T-cell (primary cell): ENCODE results near the gene SETDB1. TPM values are rescaled to one million over a fixed set of nuclear protein-coding genes. Genes with fewer than 3 reads are reported as not detected.
"Not testable (repeated sequence)": the region's sequence is repeated elsewhere in the genome, so short reads cannot be mapped to it uniquely, and the experiment has no call there.

ENCODE experiments used
- ATAC-seq, 4 experiments: fragments of 200-7000 bp in 3 of 4; fragments of 150-1000 bp in 1 of 4; cut with Tn5 transposase; replicated peaks in 1 of 4; 1 replicate in 3 of 4; 2 replicates in 1 of 4; pipeline ENCODE4 v1.10.0; 2021; ENCODE audit warnings: moderate library complexity in 3 of 4, mild to moderate bottlenecking in 2 of 4, moderate number of reproducible peaks in 1 of 4
- CTCF ChIA-PET, 2 donors: fragments of 300-600 bp; sonication (Branson Sonifier 250); formaldehyde crosslinking; loops; one replicate each; lab custom pipeline; 2022; ENCODE audit warnings: antibody characterized with exemption in 2 of 2; lab: Charles Lee
- POLR2A ChIA-PET, 2 donors: fragments of 300-600 bp; sonication (Branson Sonifier 250); formaldehyde crosslinking; loops; one replicate each; lab custom pipeline; 2022; ENCODE audit warnings: antibody characterized with exemption in 2 of 2; lab: Charles Lee
- DNase-seq, 35 experiments: peaks; one replicate each; pipeline versions ENCODE4 v3.0.0 to v3.0.0-alpha.2; 2013 to 2023
- H3K27ac ChIP-seq: one replicate; pipeline ENCODE4 v1.5.1; 2013; ENCODE audit warnings: low read length
- H3K27me3 ChIP-seq, 2 experiments: replicated peaks in 1 of 2; 1 replicate in 1 of 2; 2 replicates in 1 of 2; pipeline versions ENCODE4 v1.6.1 to v1.7.0; 2013; ENCODE audit warnings: low read length in 1 of 2, mixed read lengths in 1 of 2; ENCODE audit not compliant: control insufficient read depth in 2 of 2, insufficient read depth in 2 of 2; ENCODE audit errors: extremely low read depth in 1 of 2
- H3K36me3 ChIP-seq, 2 donors: 1 replicate in 1 of 2; 2 replicates in 1 of 2; pipeline versions ENCODE4 v1.6.1 to v1.7.0; 2013; ENCODE audit warnings: low read length in 1 of 2; ENCODE audit not compliant: control insufficient read depth in 2 of 2, insufficient read depth in 1 of 2; ENCODE audit errors: extremely low read depth in 1 of 2
- H3K4me1 ChIP-seq, 2 experiments: 1 replicate in 1 of 2; 2 replicates in 1 of 2; pipeline versions ENCODE4 v1.6.1 to v1.7.0; 2013; ENCODE audit warnings: low read length in 2 of 2, mixed read lengths in 1 of 2; ENCODE audit not compliant: insufficient read depth in 2 of 2, control insufficient read depth in 1 of 2; ENCODE audit errors: extremely low read depth in 1 of 2
- H3K4me3 ChIP-seq, 2 donors: 1 replicate in 1 of 2; 2 replicates in 1 of 2; pipeline versions ENCODE4 v1.5.1 to v1.7.0; 2013; ENCODE audit warnings: mild to moderate bottlenecking in 2 of 2, low read length in 1 of 2, moderate library complexity in 1 of 2; ENCODE audit not compliant: control insufficient read depth in 1 of 2; ENCODE audit errors: extremely low read depth in 1 of 2
- H3K9me3 ChIP-seq: 2 replicates; pipeline ENCODE4 v1.7.0; 2013
- H3K27ac Mint-ChIP-seq, 2 donors: one replicate each; pipeline ENCODE4 v1.8.0; 2020 to 2021; ENCODE audit warnings: mild to moderate bottlenecking in 2 of 2, mixed read lengths in 2 of 2
- H3K27me3 Mint-ChIP-seq, 2 donors: one replicate each; pipeline ENCODE4 v1.8.0; 2021 to 2022; ENCODE audit warnings: mixed read lengths in 2 of 2
- H3K36me3 Mint-ChIP-seq: one replicate; pipeline ENCODE4 v1.8.0; 2021; ENCODE audit warnings: mixed read lengths
- H3K4me1 Mint-ChIP-seq, 3 donors: one replicate each; pipeline ENCODE4 v1.8.0; 2020 to 2022; ENCODE audit warnings: mixed read lengths in 3 of 3, mild to moderate bottlenecking in 1 of 3
- H3K4me3 Mint-ChIP-seq, 3 donors: one replicate each; pipeline ENCODE4 v1.8.0; 2020 to 2022; ENCODE audit warnings: mild to moderate bottlenecking in 3 of 3, mixed read lengths in 3 of 3, moderate library complexity in 3 of 3
- H3K9me3 Mint-ChIP-seq, 3 donors: one replicate each; pipeline ENCODE4 v1.8.0; 2020 to 2022; ENCODE audit warnings: mixed read lengths in 3 of 3
- WGBS: methylation state at CpG from one replicate; pipeline ENCODE4 v1.1.5; 2013; ENCODE audit warnings: missing lambda C conversion rate; ENCODE audit not compliant: insufficient coverage; 5-methylcytosine and 5-hydroxymethylcytosine counted together
- total RNA-seq, 35 experiments: library from RNA in 6 of 35; stranded (reverse) in 6 of 35; fragments of 120-200 nt in 1 of 35; gene quantifications; one replicate each; pipeline versions ENCODE4 v1.2.1 to v1.2.4 and lab custom pipeline; 2013 to 2026

The SETDB1 gene
- 10 to 100 TPM; 44.5 to 72.6 (median 62.5) TPM for total RNA-seq
- 45.6 TPM for total RNA-seq (2013)
- total RNA-seq (lab: John Stamatoyannopoulos, UW), result 41.6 to 101 (median 63.3) reads per million in 29 experiments

- ATAC-seq (peak; percentile 96 to 98 (median 97)), DNase-seq (peak; percentile 73 to 95 (median 90))
- peaks cover 23 to 35% (median 27%) of the 10 kb centered on the region in 3 donors for H3K4me1 Mint-ChIP-seq
- Histone ChIP-seq H3K4me3 (peak within 1 kb of the TSS; percentile 79 to 86), H3K27me3 (no peaks in the 10 kb centered on the region), H3K4me1 (peaks cover 9 to 22% of the 10 kb centered on the region in 2 experiments), H3K36me3 (peaks cover 0 to 27% of the 10 kb centered on the region in 2 donors), H3K9me3 (no peaks in the 10 kb centered on the region), H3K27ac (peak within 1 kb of the TSS; percentile 74)
- CTCF ChIA-PET, result interaction anchor here in 1 of 2 donors (0.6 to 1.4 kb wide), 6 partner anchors 19 to 229 kb away, joined by 3 to 6 read pairs (median 4); partner anchors contain the start of gene GOLPH3L
- peak within 1 kb of the TSS; percentile 92 to 94 (median 93) for H3K4me3 Mint-ChIP-seq
- under 1% methylated on average over 22 of the region's 39 CpGs for WGBS
- POLR2A ChIA-PET, result interaction anchor here (0.5 to 1.0 kb wide), 3 partner anchors 19 to 47 kb away, joined by 6 to 12 read pairs (median 7); no protein-coding TSS in a partner anchor
- H3K36me3 Mint-ChIP-seq, result peaks cover 34% of the 10 kb centered on the region
- H3K9me3 Mint-ChIP-seq, result no peaks in the 10 kb centered on the region
- no peaks in the 10 kb centered on the region for H3K27me3 Mint-ChIP-seq
- H3K27ac Mint-ChIP-seq, result peak within 1 kb of the TSS; percentile 94 to 95
Measured at GRCh38 chr1:150926097-150926741, at the start of gene SETDB1. Gene SETDB1, plus strand, starts transcription at chr1:150926363. Its CDS starts 1,352 bp downstream, at chr1:150927715.

GRCh38 chr1:150878931-150879330, 47.2 kb upstream of the SETDB1 start:
- not testable (repeated sequence) for H3K36me3 ChIP-seq, H3K27ac ChIP-seq, H3K4me3 ChIP-seq, H3K27me3 ChIP-seq, DNase-seq, H3K9me3 ChIP-seq, H3K36me3 Mint-ChIP-seq, H3K27ac Mint-ChIP-seq, H3K4me3 Mint-ChIP-seq, ATAC-seq, H3K27me3 Mint-ChIP-seq, H3K9me3 Mint-ChIP-seq
- peaks cover 4 to 13% of the 10 kb centered on the region in 2 experiments for H3K4me1 ChIP-seq
- ChIA-PET POLR2A (interaction anchor here in 1 of 2 donors (0.6 to 1.1 kb wide), 2 partner anchors 47 to 600 kb away, joined by 3 to 12 read pairs; partner anchors contain the start of gene SETDB1), CTCF (interaction anchor here in 1 of 2 donors (0.7 to 1.9 kb wide), 4 partner anchors 43 to 220 kb away, joined by 3 to 6 read pairs (median 4); no protein-coding TSS in a partner anchor)
- peaks cover 19 to 25% (median 22%) of the 10 kb centered on the region in 3 donors for H3K4me1 Mint-ChIP-seq
- no CpG with 5 or more reads among the region's 2 CpGs for WGBS

- no CpG with 5 or more reads among the region's 2 CpGs for WGBS
- H3K36me3 ChIP-seq, result no peaks in the 10 kb centered on the region
- H3K4me1 ChIP-seq, result peaks cover 0 to 4% of the 10 kb centered on the region in 2 experiments
- H3K4me3 ChIP-seq, result no peak overlapping the region
- ChIA-PET CTCF (no interaction called here), POLR2A (no interaction called here)
- ATAC-seq (no peak), DNase-seq (no peak)
- Mint-ChIP-seq H3K4me1 (peaks cover 0 to 6% (median 4%) of the 10 kb centered on the region in 3 donors), H3K27ac (no peak overlapping the region), H3K27me3 (no peaks in the 10 kb centered on the region), H3K9me3 (no peaks in the 10 kb centered on the region), H3K4me3 (no peak overlapping the region), H3K36me3 (no peaks in the 10 kb centered on the region)
- H3K27ac ChIP-seq, result no peak overlapping the region
- H3K27me3 ChIP-seq, result no peaks in the 10 kb centered on the region
- no peaks in the 10 kb centered on the region for H3K9me3 ChIP-seq
Measured at GRCh38 chr1:150881331-150882070, 44.7 kb upstream of the SETDB1 start.

GRCh38 chr1:150883121-150883520, 43.0 kb upstream of the SETDB1 start:
- CTCF ChIA-PET, result interaction anchor here in 1 of 2 donors (0.5 kb wide), 1 partner anchor 203 kb away, joined by 3 read pairs; no protein-coding TSS in a partner anchor

GRCh38 chr1:150887018-150887417, 39.1 kb upstream of the SETDB1 start, which contains the start of gene CTXND2:
Gene CTXND2, plus strand, starts transcription at chr1:150887136. Its CDS starts 25,179 bp downstream, at chr1:150912315.
- Histone ChIP-seq H3K4me3 (no peak within 1 kb of the TSS), H3K27ac (no peak within 1 kb of the TSS), H3K4me1 (peaks cover 12 to 13% of the 10 kb centered on the region in 2 experiments), H3K36me3 (no peaks in the 10 kb centered on the region), H3K9me3 (no peaks in the 10 kb centered on the region), H3K27me3 (no peaks in the 10 kb centered on the region)
- no CpG with 5 or more reads among the region's 3 CpGs for WGBS
- DNase-seq (no peak), ATAC-seq (no peak)
- Mint-ChIP-seq H3K36me3 (no peaks in the 10 kb centered on the region), H3K27ac (no peak within 1 kb of the TSS), H3K27me3 (no peaks in the 10 kb centered on the region), H3K4me1 (peaks cover 15 to 28% (median 27%) of the 10 kb centered on the region in 3 donors), H3K4me3 (no peak within 1 kb of the TSS), H3K9me3 (no peaks in the 10 kb centered on the region)
- ChIA-PET CTCF (interaction anchor here in 1 of 2 donors (0.5 kb wide), 1 partner anchor 37 kb away, joined by 5 read pairs; no protein-coding TSS in a partner anchor), POLR2A (interaction anchor here in 1 of 2 donors (0.5 to 0.6 kb wide), 2 partner anchors 260 to 269 kb away, joined by 3 to 5 read pairs; no protein-coding TSS in a partner anchor)

More at GRCh38 chr1:150883121-150883520, 43.0 kb upstream of the SETDB1 start:
- not testable (repeated sequence) for H3K27me3 ChIP-seq, H3K27ac ChIP-seq, ATAC-seq, H3K4me3 ChIP-seq, H3K36me3 Mint-ChIP-seq, H3K9me3 ChIP-seq, H3K4me1 ChIP-seq, H3K4me3 Mint-ChIP-seq, H3K4me1 Mint-ChIP-seq, H3K36me3 ChIP-seq, H3K27ac Mint-ChIP-seq, DNase-seq, H3K27me3 Mint-ChIP-seq, H3K9me3 Mint-ChIP-seq
- WGBS, result 93% methylated on average over 3 of the region's 5 CpGs
- POLR2A ChIA-PET, result interaction anchor here in 1 of 2 donors (0.6 kb wide), 1 partner anchor 12 kb away, joined by 3 read pairs; no protein-coding TSS in a partner anchor

- DNase-seq, result no peak
- Mint-ChIP-seq H3K4me1 (peaks cover 15 to 28% (median 27%) of the 10 kb centered on the region in 3 donors), H3K27ac (no peak overlapping the region), H3K9me3 (no peaks in the 10 kb centered on the region), H3K36me3 (no peaks in the 10 kb centered on the region), H3K27me3 (no peaks in the 10 kb centered on the region), H3K4me3 (no peak overlapping the region)
- H3K4me1 ChIP-seq, result peaks cover 12 to 13% of the 10 kb centered on the region in 2 experiments
- H3K36me3 ChIP-seq, result no peaks in the 10 kb centered on the region
- H3K27ac ChIP-seq, result no peak overlapping the region
- WGBS, result 100% methylated on average over 2 of the region's 8 CpGs
- no peak for ATAC-seq
- no peaks in the 10 kb centered on the region for H3K27me3 ChIP-seq
- H3K9me3 ChIP-seq, result no peaks in the 10 kb centered on the region
- CTCF ChIA-PET, result no interaction called here
- no peak overlapping the region for H3K4me3 ChIP-seq
- POLR2A ChIA-PET, result no interaction called here
Measured at GRCh38 chr1:150888727-150889126, 37.4 kb upstream of the SETDB1 start.
